HepG2 (cell line): Measurements from ENCODE around the gene USP40. TPM values are rescaled to one million over a fixed set of nuclear protein-coding genes. Genes with fewer than 3 reads are reported as not detected.
A peak's percentile ranks its signal among the peaks of the same experiment; 100 is the strongest.

Experiments
- ATAC-seq: fragments of 200-7000 bp; cut with Tn5 transposase; 3 replicates; pipeline ENCODE4 v1.9.1; 2020; ENCODE audit warnings: mild to moderate bottlenecking, moderate library complexity
- BruUV-seq: library from RNA; stranded (reverse); fragments of 400-500 nt; replicated peaks from 2 replicates; lab custom pipeline; 2021; lab: Mats Ljungman, UMichigan
- CTCF ChIA-PET: fragments of 300-600 bp; formaldehyde crosslinking; extraction: SDS; loops from one replicate; lab custom pipeline; 2021; ENCODE audit warnings: low total read pairs, inconsistent platforms, low intra/inter-chr PET ratio; lab: Yijun Ruan, JAX
- POLR2A ChIA-PET: fragments of 350-600 bp; sonication (Branson Sonifier 250); formaldehyde crosslinking; loops from one replicate; lab custom pipeline; 2020; ENCODE audit warnings: antibody characterized with exemption, inconsistent platforms; lab: Yijun Ruan, JAX
- DNase-seq: peaks from one replicate; pipeline ENCODE4 v3.0.0-alpha.2; 2015; ENCODE audit warnings: low spot score
- FAIRE-seq: peaks from 3 replicates; lab custom pipeline; 2011; peaks lifted over from hg19 to GRCh38; lab: Jason Lieb, UNC
- H2AFZ ChIP-seq: one replicate; pipeline ENCODE4 v1.6.1; 2011; ENCODE audit warnings: low read length, inconsistent platforms
- H3K27ac ChIP-seq: fragments of 300-600 bp; 3 replicates; pipeline ENCODE4 v1.8.0; 2011; ENCODE audit warnings: mixed run types, mild to moderate bottlenecking, mixed read lengths, low read length, inconsistent platforms; ENCODE audit not compliant: insufficient read depth; ENCODE audit errors: extremely low read length
- H3K27me3 ChIP-seq, 2 experiments: fragments of 200-600 bp in 1 of 2; 2 replicates in 1 of 2; 3 replicates in 1 of 2; pipeline versions ENCODE4 v1.6.0 to v1.8.0; 2011; ENCODE audit warnings: low read length in 2 of 2, mild to moderate bottlenecking in 2 of 2, moderate library complexity in 2 of 2, inconsistent platforms in 1 of 2; ENCODE audit not compliant: insufficient read depth in 2 of 2, control insufficient read depth in 1 of 2
- H3K36me3 ChIP-seq, 2 experiments: fragments of 200-600 bp in 1 of 2; replicated peaks in 1 of 2; 2 replicates in 1 of 2; 3 replicates in 1 of 2; pipeline versions ENCODE4 v1.5.1 to v1.8.0; 2011; ENCODE audit warnings: low read length in 2 of 2, inconsistent platforms in 1 of 2; ENCODE audit not compliant: insufficient read depth in 2 of 2, control insufficient read depth in 1 of 2
- H3K4me1 ChIP-seq: 2 replicates; pipeline ENCODE4 v1.5.1; 2012; ENCODE audit warnings: low read length, inconsistent platforms; ENCODE audit not compliant: insufficient read depth
- H3K4me2 ChIP-seq: 2 replicates; pipeline ENCODE4 v1.6.0; 2011; ENCODE audit warnings: low read depth, low read length, inconsistent platforms
- H3K4me3 ChIP-seq, 3 experiments: fragments of 200-600 bp in 1 of 3; sonication (generic), shearing (Covaris generic) in 1 of 3; replicated peaks in 1 of 3; 2 replicates each; pipeline ENCODE4 v1.5.1; 2011 to 2016; ENCODE audit warnings: low read length in 3 of 3, inconsistent platforms in 2 of 3, low read depth in 2 of 3, mild to moderate bottlenecking in 2 of 3, control low read depth in 1 of 3, mixed read lengths in 1 of 3; ENCODE audit not compliant: insufficient read depth in 1 of 3
- H3K79me2 ChIP-seq: one replicate; pipeline ENCODE4 v1.6.1; 2011; ENCODE audit warnings: low read length, inconsistent platforms; ENCODE audit not compliant: insufficient read depth
- H3K9ac ChIP-seq: 2 replicates; pipeline ENCODE4 v1.6.0; 2011; ENCODE audit warnings: mild to moderate bottlenecking, low read depth, low read length, inconsistent platforms; ENCODE audit not compliant: insufficient read depth
- H3K9me3 ChIP-seq: 2 replicates; pipeline ENCODE4 v1.5.1; 2012; ENCODE audit warnings: mild to moderate bottlenecking, low read length
- H4K20me1 ChIP-seq: 2 replicates; pipeline ENCODE4 v1.6.0; 2011; ENCODE audit warnings: inconsistent platforms, mild to moderate bottlenecking, low read length, moderate library complexity; ENCODE audit not compliant: insufficient read depth
- FOXA1 ChIP-seq, 2 experiments: fragments of 450-650 bp in 1 of 2; sonication (generic) in 1 of 2; formaldehyde crosslinking in 1 of 2; IDR thresholded peaks; 2 replicates each; pipeline versions ENCODE4 v1.4.0 to v1.6.1; 2016 to 2020; ENCODE audit warnings: missing genetic modification reagents in 1 of 2
- NR2F6 ChIP-seq, 2 experiments: IDR thresholded peaks; 2 replicates each; pipeline ENCODE4 v1.6.1; 2016; ENCODE audit warnings: antibody characterized with exemption in 1 of 2, mild to moderate bottlenecking in 1 of 2
- STAG1 ChIP-seq: sonication (generic); formaldehyde crosslinking; IDR thresholded peaks from 2 replicates; pipeline ENCODE4 v1.4.0; 2020; ENCODE audit warnings: missing genetic modification reagents
- ZNF263 ChIP-seq: sonication (generic); formaldehyde crosslinking; IDR thresholded peaks from 2 replicates; pipeline ENCODE4 v1.4.0; 2020; ENCODE audit warnings: missing genetic modification reagents
- ZNF563 ChIP-seq: sonication (generic); formaldehyde crosslinking; IDR thresholded peaks from 2 replicates; pipeline ENCODE4 v1.8.0; 2022; ENCODE audit warnings: mild to moderate bottlenecking, moderate library complexity, missing genetic modification reagents
- WGBS: methylation state at CpG from one replicate; pipeline ENCODE4 v1.1.6; 2017; ENCODE audit warnings: low lambda C conversion rate; 5-methylcytosine and 5-hydroxymethylcytosine counted together
- in situ Hi-C: cut with HindIII; loops from 2 replicates; pipeline ENCODE4 v1.10.0; 2017; ENCODE audit warnings: low pct_unique_long_range_greater_than_20kb; ENCODE audit not compliant: extremely low pct_ligation_motif_present
- intact Hi-C: fragments of 100-400 bp; cut with micrococcal nuclease; formaldehyde crosslinking; loops from one replicate; pipeline ENCODE4 v1.10.0; 2022; ENCODE audit not compliant: unreplicated experiment
- polyA plus RNA-seq, 8 experiments: library from polyadenylated mRNA; depleted of rRNA in 3 of 8; stranded (reverse) in 7 of 8; unstranded in 1 of 8; fragments of >200 nt; fragmentation: Illumina TruSeq in 4 of 8; extraction: Trizol in 4 of 8; gene quantifications; 2 replicates each; pipeline versions ENCODE4 v1.2.1 to v1.2.3, GENCODE V29; 2011 to 2016; ENCODE audit warnings: low read depth in 4 of 8, missing spikeins in 1 of 8, mixed read lengths in 1 of 8; ENCODE audit not compliant: insufficient read depth in 1 of 8
- total RNA-seq, 5 experiments: library from RNA; depleted of rRNA; stranded (reverse); fragments of >200 nt; fragmentation: Illumina TruSeq; extraction: Trizol; gene quantifications; 2 replicates each; pipeline ENCODE4 v1.2.3, GENCODE V29; 2016; ENCODE audit warnings: low read depth in 1 of 5
- TF ChIP-seq, protein P1 (sequence below): sonication (generic); formaldehyde crosslinking; IDR thresholded peaks from 2 replicates; pipeline ENCODE4 v1.4.0; 2020; ENCODE audit warnings: low read depth, missing genetic modification reagents
- TF ChIP-seq, protein P2 (sequence below): IDR thresholded peaks from 2 replicates; pipeline ENCODE4 v1.6.1; 2018; ENCODE audit warnings: missing genetic modification reagents, mild to moderate bottlenecking, missing compliant biosample characterization
- TF ChIP-seq, protein P3 (sequence below): sonication (generic); formaldehyde crosslinking; IDR thresholded peaks from 2 replicates; pipeline ENCODE4 v1.5.0; 2020; ENCODE audit warnings: mild to moderate bottlenecking, missing genetic modification reagents, moderate library complexity

The USP40 gene
- total and polyA plus RNA-seq, 2 of the 13 experiments (the other 11 are each of a cell fraction or from before 2014, with no cell fraction given), result 41.0 to 46.3 TPM

DNA sequence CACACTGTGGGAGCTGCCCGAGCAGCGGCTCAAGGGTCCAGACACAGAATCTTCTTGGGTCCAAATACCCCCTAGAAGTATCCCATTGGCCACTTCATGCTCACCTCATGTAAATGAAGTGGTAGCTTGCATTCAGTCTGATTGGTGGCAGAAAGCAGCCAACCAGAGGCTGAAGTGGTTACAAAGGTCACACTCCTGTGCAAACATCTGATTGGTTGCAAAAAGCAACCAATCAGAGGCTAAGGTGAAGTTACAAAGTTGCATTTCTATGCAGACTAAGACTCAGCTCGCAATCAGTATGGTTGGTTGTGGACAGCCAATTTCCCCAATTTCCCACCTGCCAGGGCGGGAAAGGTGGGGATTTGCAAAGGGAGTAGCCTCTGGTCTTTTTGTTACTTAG, 118.0 kb downstream of the USP40 start (continued):
- TF ChIP-seq, protein P1, sequence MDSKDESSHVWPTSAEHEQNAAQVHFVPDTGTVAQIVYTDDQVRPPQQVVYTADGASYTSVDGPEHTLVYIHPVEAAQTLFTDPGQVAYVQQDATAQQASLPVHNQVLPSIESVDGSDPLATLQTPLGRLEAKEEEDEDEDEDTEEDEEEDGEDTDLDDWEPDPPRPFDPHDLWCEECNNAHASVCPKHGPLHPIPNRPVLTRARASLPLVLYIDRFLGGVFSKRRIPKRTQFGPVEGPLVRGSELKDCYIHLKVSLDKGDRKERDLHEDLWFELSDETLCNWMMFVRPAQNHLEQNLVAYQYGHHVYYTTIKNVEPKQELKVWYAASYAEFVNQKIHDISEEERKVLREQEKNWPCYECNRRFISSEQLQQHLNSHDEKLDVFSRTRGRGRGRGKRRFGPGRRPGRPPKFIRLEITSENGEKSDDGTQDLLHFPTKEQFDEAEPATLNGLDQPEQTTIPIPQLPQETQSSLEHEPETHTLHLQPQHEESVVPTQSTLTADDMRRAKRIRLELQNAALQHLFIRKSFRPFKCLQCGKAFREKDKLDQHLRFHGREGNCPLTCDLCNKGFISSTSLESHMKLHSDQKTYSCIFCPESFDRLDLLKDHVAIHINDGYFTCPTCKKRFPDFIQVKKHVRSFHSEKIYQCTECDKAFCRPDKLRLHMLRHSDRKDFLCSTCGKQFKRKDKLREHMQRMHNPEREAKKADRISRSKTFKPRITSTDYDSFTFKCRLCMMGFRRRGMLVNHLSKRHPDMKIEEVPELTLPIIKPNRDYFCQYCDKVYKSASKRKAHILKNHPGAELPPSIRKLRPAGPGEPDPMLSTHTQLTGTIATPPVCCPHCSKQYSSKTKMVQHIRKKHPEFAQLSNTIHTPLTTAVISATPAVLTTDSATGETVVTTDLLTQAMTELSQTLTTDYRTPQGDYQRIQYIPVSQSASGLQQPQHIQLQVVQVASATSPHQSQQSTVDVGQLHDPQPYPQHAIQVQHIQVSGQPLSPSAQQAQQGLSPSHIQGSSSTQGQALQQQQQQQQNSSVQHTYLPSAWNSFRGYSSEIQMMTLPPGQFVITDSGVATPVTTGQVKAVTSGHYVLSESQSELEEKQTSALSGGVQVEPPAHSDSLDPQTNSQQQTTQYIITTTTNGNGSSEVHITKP, result no peak
- no peak for TF ChIP-seq FOXA1 (IDR thresholded peaks at IDR 0.05)
- no peak for TF ChIP-seq FOXA1 (CRISPR knock-in tag; IDR thresholded peaks at IDR 0.05)

DNA sequence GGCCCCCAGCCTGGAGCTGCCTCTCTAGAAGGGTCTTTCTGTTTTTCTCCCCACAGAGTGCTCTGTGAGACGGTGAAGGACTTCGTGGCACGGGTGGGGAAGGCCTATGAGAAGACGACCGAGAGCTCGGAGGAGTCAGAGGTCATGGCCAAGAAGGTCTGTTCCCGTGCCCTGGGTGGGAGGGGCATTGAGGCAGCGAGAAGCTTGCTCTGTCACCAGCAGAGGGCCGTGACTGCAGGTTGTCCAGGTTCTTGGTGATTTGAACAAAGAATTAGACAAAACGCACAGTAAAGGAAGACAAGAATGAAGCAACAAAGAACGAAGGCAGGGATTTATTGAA, 118.4 kb downstream of the USP40 start:
- ATAC-seq (peak; percentile 14; the same call in 2 of the 3 replicates), DNase-seq (peak; percentile 27), FAIRE-seq (peak; percentile 65)
- H3K27me3 ChIP-seq, result no peaks in the 10 kb centered on the region
- peaks cover 3% of the 10 kb centered on the region; the same call in 1 of the 2 replicates for H4K20me1 ChIP-seq
- TF ChIP-seq, protein P2, sequence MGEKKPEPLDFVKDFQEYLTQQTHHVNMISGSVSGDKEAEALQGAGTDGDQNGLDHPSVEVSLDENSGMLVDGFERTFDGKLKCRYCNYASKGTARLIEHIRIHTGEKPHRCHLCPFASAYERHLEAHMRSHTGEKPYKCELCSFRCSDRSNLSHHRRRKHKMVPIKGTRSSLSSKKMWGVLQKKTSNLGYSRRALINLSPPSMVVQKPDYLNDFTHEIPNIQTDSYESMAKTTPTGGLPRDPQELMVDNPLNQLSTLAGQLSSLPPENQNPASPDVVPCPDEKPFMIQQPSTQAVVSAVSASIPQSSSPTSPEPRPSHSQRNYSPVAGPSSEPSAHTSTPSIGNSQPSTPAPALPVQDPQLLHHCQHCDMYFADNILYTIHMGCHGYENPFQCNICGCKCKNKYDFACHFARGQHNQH (CRISPR knock-in tag), result no peak
- no peak for TF ChIP-seq ZNF563 (CRISPR knock-in tag)
- no peak for TF ChIP-seq NR2F6 (IDR thresholded peaks at IDR 0.05)
- TF ChIP-seq NR2F6 (CRISPR knock-in tag; IDR thresholded peaks at IDR 0.05), result 0 out of 2 replicates have a peak, but pooled peaks have one; percentile 16
- no peak for TF ChIP-seq ZNF263 (CRISPR knock-in tag)
- 0 out of 2 replicates have a peak, but pooled peaks have one; percentile 19 for TF ChIP-seq STAG1 (CRISPR knock-in tag)
- TF ChIP-seq, protein P3, sequence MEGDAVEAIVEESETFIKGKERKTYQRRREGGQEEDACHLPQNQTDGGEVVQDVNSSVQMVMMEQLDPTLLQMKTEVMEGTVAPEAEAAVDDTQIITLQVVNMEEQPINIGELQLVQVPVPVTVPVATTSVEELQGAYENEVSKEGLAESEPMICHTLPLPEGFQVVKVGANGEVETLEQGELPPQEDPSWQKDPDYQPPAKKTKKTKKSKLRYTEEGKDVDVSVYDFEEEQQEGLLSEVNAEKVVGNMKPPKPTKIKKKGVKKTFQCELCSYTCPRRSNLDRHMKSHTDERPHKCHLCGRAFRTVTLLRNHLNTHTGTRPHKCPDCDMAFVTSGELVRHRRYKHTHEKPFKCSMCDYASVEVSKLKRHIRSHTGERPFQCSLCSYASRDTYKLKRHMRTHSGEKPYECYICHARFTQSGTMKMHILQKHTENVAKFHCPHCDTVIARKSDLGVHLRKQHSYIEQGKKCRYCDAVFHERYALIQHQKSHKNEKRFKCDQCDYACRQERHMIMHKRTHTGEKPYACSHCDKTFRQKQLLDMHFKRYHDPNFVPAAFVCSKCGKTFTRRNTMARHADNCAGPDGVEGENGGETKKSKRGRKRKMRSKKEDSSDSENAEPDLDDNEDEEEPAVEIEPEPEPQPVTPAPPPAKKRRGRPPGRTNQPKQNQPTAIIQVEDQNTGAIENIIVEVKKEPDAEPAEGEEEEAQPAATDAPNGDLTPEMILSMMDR (CRISPR knock-in tag), result peak; percentile 47
- ChIA-PET CTCF (no interaction called here), POLR2A (no interaction called here)
- in situ Hi-C loops, result no loop called here
- no peak overlapping the region for H2AFZ ChIP-seq
- H3K4me3 ChIP-seq, result no peak overlapping the region
- peaks cover 54 to 88% of the 10 kb centered on the region in 2 experiments for H3K36me3 ChIP-seq
- H3K27ac ChIP-seq, result no peak overlapping the region
- H3K4me2 ChIP-seq, result no peak overlapping the region
- peaks cover 10% of the 10 kb centered on the region for H3K4me1 ChIP-seq
- BruUV-seq, result no TSS peak
- no peaks in the 10 kb centered on the region for H3K79me2 ChIP-seq
- 91% methylated on average over 11 of the region's 11 CpGs for WGBS
- no peaks in the 10 kb centered on the region for H3K9me3 ChIP-seq
- intact Hi-C loops, result loop anchor here (5.0 to 10.0 kb wide), 3 partner anchors 93 to 387 kb away; partner anchors contain the start of genes DGKD and UGT1A5
- H3K9ac ChIP-seq, result no peak overlapping the region
